ENCODE data around the gene ZRSR2. TPM values are rescaled to one million over a fixed set of nuclear protein-coding genes. Genes with fewer than 3 reads are reported as not detected.
"Not testable (repeated sequence)": the region's sequence is repeated elsewhere in the genome, so short reads cannot be mapped to it uniquely, and the experiment has no call there.

The ZRSR2 gene, protein sequence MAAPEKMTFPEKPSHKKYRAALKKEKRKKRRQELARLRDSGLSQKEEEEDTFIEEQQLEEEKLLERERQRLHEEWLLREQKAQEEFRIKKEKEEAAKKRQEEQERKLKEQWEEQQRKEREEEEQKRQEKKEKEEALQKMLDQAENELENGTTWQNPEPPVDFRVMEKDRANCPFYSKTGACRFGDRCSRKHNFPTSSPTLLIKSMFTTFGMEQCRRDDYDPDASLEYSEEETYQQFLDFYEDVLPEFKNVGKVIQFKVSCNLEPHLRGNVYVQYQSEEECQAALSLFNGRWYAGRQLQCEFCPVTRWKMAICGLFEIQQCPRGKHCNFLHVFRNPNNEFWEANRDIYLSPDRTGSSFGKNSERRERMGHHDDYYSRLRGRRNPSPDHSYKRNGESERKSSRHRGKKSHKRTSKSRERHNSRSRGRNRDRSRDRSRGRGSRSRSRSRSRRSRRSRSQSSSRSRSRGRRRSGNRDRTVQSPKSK
- total RNA-seq, result 2.9 and 9.5 TPM in 2 replicates

GRCh38 chrX:15789979-15790768 lies at the start of gene ZRSR2:
ZRSR2 (plus strand) TSS chrX:15790484; CDS start chrX:15790496, 12 bp downstream.
- DNase-seq (ENCODE audit: extremely low read depth, low read depth, low spot score), result no peak

DNA sequence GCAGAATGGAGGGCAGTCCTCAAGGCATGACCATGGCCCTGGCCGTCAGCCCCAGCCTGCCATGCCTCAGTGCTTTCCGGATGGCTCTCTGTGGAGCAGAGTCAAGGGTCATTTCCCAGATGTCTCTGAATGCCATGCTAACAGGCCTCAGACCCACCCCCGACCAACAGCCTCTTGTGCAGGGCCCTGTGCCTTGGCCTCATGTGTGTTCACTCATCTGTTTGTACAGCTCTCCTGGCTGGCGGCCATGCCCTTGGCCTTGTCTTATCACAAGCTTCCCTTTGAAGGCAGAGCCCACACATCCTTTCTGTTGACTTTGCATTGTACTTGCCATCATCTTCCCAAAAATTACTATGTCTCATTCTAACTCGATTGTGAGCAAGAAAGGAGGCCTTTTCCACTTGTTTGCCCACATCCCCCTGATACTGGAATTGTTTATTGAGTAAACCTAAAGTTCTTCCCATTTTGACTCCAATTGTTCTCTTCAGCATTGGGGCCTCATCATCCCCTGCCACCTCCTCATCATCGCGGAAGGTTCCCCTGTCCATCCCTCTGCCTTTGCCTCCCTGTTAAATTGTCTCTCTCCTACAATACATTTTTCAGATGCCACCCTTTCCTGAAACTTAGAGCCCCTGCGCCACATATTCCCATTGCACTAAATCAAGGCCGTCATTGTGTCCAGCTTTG lies 46.0 kb upstream of the ZRSR2 start:
- no peak for DNase-seq (ENCODE audit: extremely low read depth, low read depth, low spot score)

- no peak for DNase-seq (ENCODE audit: extremely low read depth, low read depth, low spot score)
Observed at GRCh38 chrX:15745179-15745578, 45.1 kb upstream of the ZRSR2 start.

GRCh38 chrX:15746651-15747050 lies 43.6 kb upstream of the ZRSR2 start:
- not testable (repeated sequence) for DNase-seq (ENCODE audit: extremely low read depth, low read depth, low spot score)

GRCh38 chrX:15747626-15748173 lies 42.6 kb upstream of the ZRSR2 start:
- DNase-seq (ENCODE audit: extremely low read depth, low read depth, low spot score), result no peak

GRCh38 chrX:15748841-15749240 lies 41.4 kb upstream of the ZRSR2 start:
- no peak for DNase-seq (ENCODE audit: extremely low read depth, low read depth, low spot score)

DNA sequence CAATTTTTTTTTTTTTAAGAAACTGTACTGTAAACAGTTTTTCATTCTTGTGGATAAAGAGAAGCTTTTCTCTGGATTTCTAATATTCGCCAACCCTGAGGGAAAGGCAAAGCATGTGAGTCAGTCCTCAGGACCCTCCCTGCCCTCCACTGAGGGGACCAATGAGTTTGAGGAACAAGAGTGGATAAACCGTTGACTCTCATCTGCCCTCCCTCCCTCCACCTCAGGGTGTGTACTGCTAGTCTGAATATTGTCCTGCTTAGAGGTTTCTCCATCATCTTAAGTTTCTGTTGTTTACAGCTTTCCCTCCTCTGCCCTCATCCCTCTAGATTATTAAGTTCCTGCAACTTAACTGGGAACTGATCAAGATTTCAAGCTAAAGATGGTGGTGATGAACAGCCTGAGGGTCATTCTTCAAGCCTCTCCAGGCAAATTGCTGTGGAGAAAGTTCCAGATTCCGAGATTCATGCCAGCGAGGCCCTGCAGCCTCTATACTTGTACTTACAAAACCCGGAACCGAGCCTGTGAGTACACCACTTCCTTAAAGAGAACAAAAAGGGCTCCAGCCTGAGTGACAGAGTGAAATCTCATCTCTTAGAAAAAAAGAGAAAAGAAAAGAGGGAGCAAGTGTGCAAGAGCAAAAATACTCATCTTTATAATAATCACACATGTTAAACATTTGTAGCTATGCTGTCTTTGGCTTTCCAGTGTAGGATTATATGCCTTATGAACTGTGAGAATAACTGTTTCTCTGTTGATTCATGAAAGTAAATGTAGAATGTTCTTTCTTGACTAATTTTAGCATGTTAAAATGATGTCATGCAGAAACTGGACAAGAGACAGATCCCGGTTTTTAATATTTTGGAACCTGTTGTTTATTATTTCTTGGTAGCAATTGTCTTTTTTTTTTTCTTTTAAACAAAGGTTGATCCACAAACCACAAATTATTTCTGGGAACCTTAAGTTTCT lies 40.4 kb upstream of the ZRSR2 start:
- DNase-seq (ENCODE audit: extremely low read depth, low read depth, low spot score), result no peak

GRCh38 chrX:15750611-15751154 lies 39.6 kb upstream of the ZRSR2 start:
- DNase-seq (ENCODE audit: extremely low read depth, low read depth, low spot score), result no peak

GRCh38 chrX:15751155-15751819 lies 39.0 kb upstream of the ZRSR2 start:
- DNase-seq (ENCODE audit: extremely low read depth, low read depth, low spot score), result no peak

DNA sequence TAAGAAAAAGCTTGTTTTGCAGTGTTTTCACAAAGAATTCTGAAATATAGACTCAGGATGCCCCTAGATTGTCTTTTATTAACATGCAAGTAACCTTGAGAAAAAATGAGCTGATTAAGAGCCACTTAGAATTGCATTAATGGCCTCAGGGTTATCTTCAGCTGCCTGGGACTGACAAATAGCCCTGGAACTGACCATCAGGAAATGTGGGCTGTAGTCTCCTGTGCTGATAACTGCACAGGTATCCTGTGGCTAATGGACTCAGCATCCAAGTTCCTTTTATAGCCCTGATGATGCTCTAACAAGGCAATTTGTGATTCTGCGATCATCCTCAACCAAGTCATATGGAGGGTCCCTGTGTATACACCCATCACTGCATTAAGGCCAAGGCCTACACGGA lies 35.2 kb upstream of the ZRSR2 start:
- no peak for DNase-seq (ENCODE audit: extremely low read depth, low read depth, low spot score)

GRCh38 chrX:15758140-15758539 lies 32.1 kb upstream of the ZRSR2 start:
- DNase-seq (ENCODE audit: extremely low read depth, low read depth, low spot score), result no peak

- DNase-seq (ENCODE audit: extremely low read depth, low read depth, low spot score), result not testable (repeated sequence)
Observed at GRCh38 chrX:15759886-15760285, 30.4 kb upstream of the ZRSR2 start.

DNA sequence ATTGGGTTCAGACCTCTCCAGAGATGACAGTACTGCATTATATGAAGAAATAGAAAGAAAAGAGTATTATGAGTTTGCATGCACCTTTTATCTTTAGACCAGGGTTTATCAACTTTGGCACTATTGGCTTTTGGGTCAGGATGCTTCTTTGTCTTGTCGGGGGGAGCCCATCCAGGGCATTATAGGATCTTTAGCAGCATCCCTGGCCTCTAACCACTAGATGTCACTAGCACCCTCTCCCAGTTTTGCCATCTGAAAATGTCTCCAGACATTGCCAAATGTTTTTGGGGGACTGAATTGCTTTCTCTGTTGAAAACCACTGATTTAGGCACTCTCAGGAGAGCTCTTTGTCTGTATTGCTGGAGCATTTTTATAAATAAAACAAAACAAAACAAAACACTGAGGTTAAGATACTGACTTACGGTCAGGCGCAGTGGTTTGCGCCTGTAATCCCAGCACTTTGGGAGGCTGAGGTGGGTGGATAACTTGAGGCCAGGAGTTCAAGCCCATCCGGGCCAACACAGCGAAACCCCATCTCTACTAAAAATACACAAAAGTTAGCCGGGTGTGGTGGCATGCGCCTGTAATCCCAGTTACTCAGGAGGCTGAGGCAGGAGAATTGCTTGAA lies 28.6 kb upstream of the ZRSR2 start:
- DNase-seq (ENCODE audit: extremely low read depth, low read depth, low spot score), result no peak

- DNase-seq (ENCODE audit: extremely low read depth, low read depth, low spot score), result no peak
Observed at GRCh38 chrX:15769300-15769954, 20.9 kb upstream of the ZRSR2 start.

- DNase-seq (ENCODE audit: extremely low read depth, low read depth, low spot score), result no peak
Observed at GRCh38 chrX:15781961-15782699, 8.2 kb upstream of the ZRSR2 start.

GRCh38 chrX:15785176-15785750 lies 5.0 kb upstream of the ZRSR2 start:
- no peak for DNase-seq (ENCODE audit: extremely low read depth, low read depth, low spot score)

GRCh38 chrX:15786915-15787314 lies 3.4 kb upstream of the ZRSR2 start:
- no peak for DNase-seq (ENCODE audit: extremely low read depth, low read depth, low spot score)
